ENCODE measurements around the gene ITPRID2.

Gene ITPRID2

GRCh38 chr2:181882246-181883020 is 9.1 kb upstream of the ITPRID2 start:
- DNase-seq (ENCODE audit: low read depth): no peak

- no peak for DNase-seq (ENCODE audit: low read depth)
These were observed 6.9 kb upstream of the ITPRID2 start for GRCh38 chr2:181884601-181885000.

- no peak for DNase-seq (ENCODE audit: low read depth)
These were observed 6.4 kb upstream of the ITPRID2 start for GRCh38 chr2:181885096-181885495.

- no peak for DNase-seq (ENCODE audit: low read depth)
These were observed 5.3 kb upstream of the ITPRID2 start for GRCh38 chr2:181886192-181886591.

- DNase-seq (ENCODE audit: low read depth): no peak
These were observed 4.5 kb upstream of the ITPRID2 start for GRCh38 chr2:181887045-181887444.

GRCh38 chr2:181889776-181890175 is 1.8 kb upstream of the ITPRID2 start:
- DNase-seq (ENCODE audit: low read depth): no peak

- no peak for DNase-seq (ENCODE audit: low read depth)
These were observed 1.3 kb upstream of the ITPRID2 start for GRCh38 chr2:181890271-181890670.

GRCh38 chr2:181891966-181892798 is 652 bp downstream of the ITPRID2 start:
- DNase-seq (ENCODE audit: low read depth): no peak

GRCh38 chr2:181892799-181893435 is 1.4 kb downstream of the ITPRID2 start:
- no peak for DNase-seq (ENCODE audit: low read depth)

GRCh38 chr2:181894381-181894780 is 2.9 kb downstream of the ITPRID2 start:
- no peak for DNase-seq (ENCODE audit: low read depth)

GRCh38 chr2:181895818-181896217 is 4.3 kb downstream of the ITPRID2 start:
- no peak for DNase-seq (ENCODE audit: low read depth)

GRCh38 chr2:181896286-181896685 is 4.8 kb downstream of the ITPRID2 start:
- DNase-seq (ENCODE audit: low read depth): no peak

- no peak for DNase-seq (ENCODE audit: low read depth)
These were observed 8.6 kb downstream of the ITPRID2 start for GRCh38 chr2:181900007-181900651.

GRCh38 chr2:181902625-181903024 is 11.1 kb downstream of the ITPRID2 start:
- no peak for DNase-seq (ENCODE audit: low read depth)

GRCh38 chr2:181904022-181904632 is 12.6 kb downstream of the ITPRID2 start:
- no peak for DNase-seq (ENCODE audit: low read depth)

GRCh38 chr2:181907057-181907456 is 15.5 kb downstream of the ITPRID2 start:
- no peak for DNase-seq (ENCODE audit: low read depth)

- no peak for DNase-seq (ENCODE audit: low read depth)
These were observed 16.1 kb downstream of the ITPRID2 start for GRCh38 chr2:181907635-181908034.

- DNase-seq (ENCODE audit: low read depth): no peak
These were observed 18.7 kb downstream of the ITPRID2 start for GRCh38 chr2:181910028-181910831.

GRCh38 chr2:181911830-181912229 is 20.3 kb downstream of the ITPRID2 start:
- DNase-seq (ENCODE audit: low read depth): no peak

GRCh38 chr2:181915102-181915501 is 23.6 kb downstream of the ITPRID2 start:
- no peak for DNase-seq (ENCODE audit: low read depth)

Measured in stromal cell of bone marrow (primary cell).